Endodermal cell (in vitro differentiated cells): Measurements from ENCODE around the gene SURF2. TPM values are rescaled to one million over a fixed set of nuclear protein-coding genes. Genes with fewer than 3 reads are reported as not detected.

Experiments used
- DNase-seq: peaks from one replicate; pipeline ENCODE4 v3.0.0-alpha.2; 2017
- H3K27ac ChIP-seq: 2 replicates; pipeline ENCODE4 v1.5.1; 2013; ENCODE audit warnings: mild to moderate bottlenecking, low read depth, low read length, moderate library complexity
- H3K27me3 ChIP-seq: 2 replicates; pipeline ENCODE4 v1.6.1; 2013; ENCODE audit warnings: mild to moderate bottlenecking, low read length, moderate library complexity; ENCODE audit not compliant: insufficient read depth, control insufficient read depth, poor library complexity, severe bottlenecking
- H3K36me3 ChIP-seq: 2 replicates; pipeline ENCODE4 v1.7.0; 2013; ENCODE audit warnings: mild to moderate bottlenecking, low read length, moderate library complexity; ENCODE audit not compliant: control insufficient read depth, insufficient read depth
- H3K4me1 ChIP-seq: one replicate; pipeline ENCODE4 v1.7.0; 2013; ENCODE audit warnings: low read length; ENCODE audit not compliant: control insufficient read depth, insufficient read depth
- H3K4me3 ChIP-seq: 2 replicates; pipeline ENCODE4 v1.5.1; 2013; ENCODE audit warnings: mild to moderate bottlenecking, low read length, moderate library complexity
- H3K9ac ChIP-seq: 2 replicates; pipeline ENCODE4 v1.6.1; 2013; ENCODE audit warnings: mild to moderate bottlenecking, low read length, moderate library complexity; ENCODE audit not compliant: poor library complexity, severe bottlenecking; ENCODE audit errors: extremely low read depth
- H3K9me3 ChIP-seq: 2 replicates; pipeline ENCODE4 v1.6.1; 2013; ENCODE audit warnings: mild to moderate bottlenecking, low read length, moderate library complexity; ENCODE audit not compliant: control insufficient read depth
- H3K27ac Mint-ChIP-seq: 2 replicates; pipeline ENCODE4 v1.8.0; 2020; ENCODE audit warnings: mixed read lengths
- H3K27me3 Mint-ChIP-seq: 2 replicates; pipeline ENCODE4 v1.8.0; 2021; ENCODE audit warnings: mild to moderate bottlenecking, mixed read lengths; ENCODE audit not compliant: insufficient read depth
- H3K36me3 Mint-ChIP-seq: 2 replicates; pipeline ENCODE4 v1.8.0; 2020; ENCODE audit warnings: low read depth, mixed read lengths
- H3K4me1 Mint-ChIP-seq: 2 replicates; pipeline ENCODE4 v1.8.0; 2020; ENCODE audit warnings: mixed read lengths
- H3K4me3 Mint-ChIP-seq: 2 replicates; pipeline ENCODE4 v1.8.0; 2020; ENCODE audit warnings: mild to moderate bottlenecking, moderate library complexity, mixed read lengths
- H3K9me3 Mint-ChIP-seq: 2 replicates; pipeline ENCODE4 v1.8.0; 2020; ENCODE audit warnings: mild to moderate bottlenecking, mixed read lengths
- CTCF ChIP-seq: fragments of 200-600 bp; sonication (generic); conservative IDR thresholded peaks from 2 replicates; pipeline ENCODE4 v1.5.0; 2021; ENCODE audit warnings: antibody characterized with exemption, mild to moderate bottlenecking
- WGBS, 2 experiments: methylation state at CpG; one replicate each; pipeline versions ENCODE4 v1.1.5 to v1.1.7; 2013; ENCODE audit warnings: missing lambda C conversion rate in 2 of 2, mixed read lengths in 1 of 2; ENCODE audit not compliant: insufficient coverage in 1 of 2, insufficient read length in 1 of 2; 5-methylcytosine and 5-hydroxymethylcytosine counted together
- total RNA-seq, 2 donors: library from RNA; stranded (reverse); fragmentation: NEBNext Ultra II Directional in 1 of 2; extraction: Animal tissue kit (Norgen Biotek cat#: 25700) in 1 of 2; gene quantifications; 2 replicates in 1 of 2; 3 replicates in 1 of 2; pipeline ENCODE4 v1.2.1, GENCODE V29; 2021

The SURF2 gene
- total RNA-seq, 2 donors from 2014 or later = 18.0 to 25.9 TPM

GRCh38 chr9:133340916-133341315 is 15.4 kb upstream of the SURF2 start:
- no peak overlapping the region for H3K27ac Mint-ChIP-seq
- no peaks in the 10 kb centered on the region for H3K27me3 Mint-ChIP-seq
- H3K9me3 Mint-ChIP-seq = no peaks in the 10 kb centered on the region
- Histone ChIP-seq H3K9me3 (no peaks in the 10 kb centered on the region), H3K4me1 (no peaks in the 10 kb centered on the region), H3K9ac (no peak overlapping the region), H3K36me3 (peaks cover 61% of the 10 kb centered on the region), H3K27me3 (no peaks in the 10 kb centered on the region), H3K4me3 (no peak overlapping the region), H3K27ac (no peak overlapping the region)
- TF ChIP-seq CTCF = no peak
- H3K4me1 Mint-ChIP-seq = peaks cover 2% of the 10 kb centered on the region
- H3K4me3 Mint-ChIP-seq = no peak overlapping the region
- peaks cover 68% of the 10 kb centered on the region for H3K36me3 Mint-ChIP-seq
- 86 to 94% methylated on average over 8 to 13 of the region's 13 CpGs for WGBS, 2 experiments
- no peak for DNase-seq

- Mint-ChIP-seq H3K9me3 (no peaks in the 10 kb centered on the region), H3K36me3 (peaks cover 73% of the 10 kb centered on the region), H3K27me3 (no peaks in the 10 kb centered on the region), H3K4me3 (no peak overlapping the region), H3K27ac (peak overlapping the region; percentile 61), H3K4me1 (peaks cover 3% of the 10 kb centered on the region)
- no peaks in the 10 kb centered on the region for H3K4me1 ChIP-seq
- TF ChIP-seq CTCF = no peak
- no peaks in the 10 kb centered on the region for H3K27me3 ChIP-seq
- WGBS, 2 experiments = 93 to 98% methylated on average over 7 to 15 of the region's 15 CpGs
- no peak for DNase-seq
- H3K27ac ChIP-seq = no peak overlapping the region
- no peak overlapping the region for H3K4me3 ChIP-seq
- H3K9me3 ChIP-seq = no peaks in the 10 kb centered on the region
- H3K36me3 ChIP-seq = peaks cover 65% of the 10 kb centered on the region
- no peak overlapping the region for H3K9ac ChIP-seq
Measured at GRCh38 chr9:133341369-133342068, 14.8 kb upstream of the SURF2 start.

GRCh38 chr9:133342069-133342406 is 14.3 kb upstream of the SURF2 start:
- Histone ChIP-seq H3K36me3 (peaks cover 65% of the 10 kb centered on the region), H3K27me3 (no peaks in the 10 kb centered on the region), H3K9me3 (no peaks in the 10 kb centered on the region), H3K4me3 (no peak overlapping the region), H3K9ac (no peak overlapping the region), H3K27ac (no peak overlapping the region), H3K4me1 (no peaks in the 10 kb centered on the region)
- peak; percentile 73 for TF ChIP-seq CTCF
- Mint-ChIP-seq H3K9me3 (no peaks in the 10 kb centered on the region), H3K27me3 (no peaks in the 10 kb centered on the region), H3K4me1 (peaks cover 8% of the 10 kb centered on the region), H3K27ac (peak overlapping the region; percentile 61), H3K4me3 (no peak overlapping the region), H3K36me3 (peaks cover 76% of the 10 kb centered on the region)
- 87 to 90% methylated on average over 12 of the region's 12 CpGs for WGBS, 2 experiments
- DNase-seq = peak; percentile 90
